Ovary (tissue), 3 donors: Measurements from ENCODE around the gene PRDM16.

Experiments
- EP300 ChIP-seq: sonication (generic); formaldehyde crosslinking; IDR thresholded peaks from one replicate; pipeline ENCODE4 v1.6.1; 2017; ENCODE audit warnings: antibody characterized with exemption
- POLR2A ChIP-seq: fragments of 450-650 bp; IDR thresholded peaks from one replicate; pipeline ENCODE4 v1.6.1; 2017; ENCODE audit warnings: antibody characterized with exemption, mild to moderate bottlenecking, moderate library complexity
- TF ChIP-seq, protein P1 (sequence below), 3 donors: fragments of 450-650 bp in 2 of 3; fragments of 200-600 bp in 1 of 3; IDR thresholded peaks; one replicate each; pipeline versions ENCODE4 v1.5.1 to v1.8.0; 2016 to 2022; ENCODE audit warnings: antibody characterized with exemption in 3 of 3, mild to moderate bottlenecking in 1 of 3
- donor health status: DM: no; HTN: no; CAD: no.

- TF ChIP-seq, protein P1, sequence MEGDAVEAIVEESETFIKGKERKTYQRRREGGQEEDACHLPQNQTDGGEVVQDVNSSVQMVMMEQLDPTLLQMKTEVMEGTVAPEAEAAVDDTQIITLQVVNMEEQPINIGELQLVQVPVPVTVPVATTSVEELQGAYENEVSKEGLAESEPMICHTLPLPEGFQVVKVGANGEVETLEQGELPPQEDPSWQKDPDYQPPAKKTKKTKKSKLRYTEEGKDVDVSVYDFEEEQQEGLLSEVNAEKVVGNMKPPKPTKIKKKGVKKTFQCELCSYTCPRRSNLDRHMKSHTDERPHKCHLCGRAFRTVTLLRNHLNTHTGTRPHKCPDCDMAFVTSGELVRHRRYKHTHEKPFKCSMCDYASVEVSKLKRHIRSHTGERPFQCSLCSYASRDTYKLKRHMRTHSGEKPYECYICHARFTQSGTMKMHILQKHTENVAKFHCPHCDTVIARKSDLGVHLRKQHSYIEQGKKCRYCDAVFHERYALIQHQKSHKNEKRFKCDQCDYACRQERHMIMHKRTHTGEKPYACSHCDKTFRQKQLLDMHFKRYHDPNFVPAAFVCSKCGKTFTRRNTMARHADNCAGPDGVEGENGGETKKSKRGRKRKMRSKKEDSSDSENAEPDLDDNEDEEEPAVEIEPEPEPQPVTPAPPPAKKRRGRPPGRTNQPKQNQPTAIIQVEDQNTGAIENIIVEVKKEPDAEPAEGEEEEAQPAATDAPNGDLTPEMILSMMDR (IDR thresholded peaks at IDR 0.05), result no peak
- no peak for TF ChIP-seq EP300
- TF ChIP-seq POLR2A, result no peak
These were observed 135.7 kb downstream of the PRDM16 start for GRCh38 chr1:3204725-3205124.
